Right kidney (tissue), 1 donor: ENCODE measurements around the gene NR4A1.
"Not testable (repeated sequence)": the region's sequence is repeated elsewhere in the genome, so short reads cannot be mapped to it uniquely, and the experiment has no call there.

Experiments used
- DNase-seq: peaks from one replicate; pipeline ENCODE4 v3.0.0-alpha.2; 2016

NR4A1 gene

GRCh38 chr12:52097045-52097666 lies 45.9 kb downstream of the NR4A1 start:
- no peak for DNase-seq

- DNase-seq, result not testable (repeated sequence)
These were observed 53.3 kb downstream of the NR4A1 start for GRCh38 chr12:52104431-52105089.
